B cell (primary cell): ENCODE results near the gene IFT74.

Experiments used
- CTCF ChIP-seq: fragments of 200-600 bp; IDR thresholded peaks from one replicate; pipeline ENCODE4 v1.8.0; 2022; ENCODE audit warnings: antibody characterized with exemption, mild to moderate bottlenecking
- EZH2 ChIP-seq: IDR thresholded peaks from 2 replicates; pipeline ENCODE4 v1.6.1; 2012; ENCODE audit warnings: borderline replicate concordance, low read depth, mild to moderate bottlenecking, moderate library complexity, low read length; ENCODE audit not compliant: insufficient read depth, poor library complexity, severe bottlenecking

- TF ChIP-seq CTCF (no peak), EZH2 (no peak)
Measured at GRCh38 chr9:27042476-27042875, 86.3 kb downstream of the IFT74 start.
